SK-N-SH treated with all-trans-retinoic acid at 6 μM for 48 hours (cell line): ENCODE data around the gene CHRNB1.

ENCODE experiments used
- PATZ1 ChIP-seq: fragments of 250-450 bp; sonication (Bioruptor Pico); IDR thresholded peaks from 2 replicates; pipeline ENCODE4 v1.8.0; 2020; ENCODE audit warnings: mild to moderate bottlenecking, moderate library complexity, borderline replicate concordance
- PPARA ChIP-seq: fragments of 250-450 bp; sonication (Bioruptor Pico); IDR thresholded peaks from 2 replicates; pipeline ENCODE4 v1.5.0; 2020; ENCODE audit warnings: mild to moderate bottlenecking, borderline replicate concordance
- RARB ChIP-seq: fragments of 250-450 bp; sonication (Bioruptor Pico); IDR thresholded peaks from 2 replicates; pipeline ENCODE4 v1.8.0; 2021; ENCODE audit warnings: mild to moderate bottlenecking, moderate library complexity
- ZNF8 ChIP-seq: fragments of 450-650 bp; formaldehyde crosslinking; IDR thresholded peaks from 2 replicates; pipeline ENCODE4 v1.5.0; 2020; ENCODE audit warnings: mild to moderate bottlenecking, moderate library complexity

DNA sequence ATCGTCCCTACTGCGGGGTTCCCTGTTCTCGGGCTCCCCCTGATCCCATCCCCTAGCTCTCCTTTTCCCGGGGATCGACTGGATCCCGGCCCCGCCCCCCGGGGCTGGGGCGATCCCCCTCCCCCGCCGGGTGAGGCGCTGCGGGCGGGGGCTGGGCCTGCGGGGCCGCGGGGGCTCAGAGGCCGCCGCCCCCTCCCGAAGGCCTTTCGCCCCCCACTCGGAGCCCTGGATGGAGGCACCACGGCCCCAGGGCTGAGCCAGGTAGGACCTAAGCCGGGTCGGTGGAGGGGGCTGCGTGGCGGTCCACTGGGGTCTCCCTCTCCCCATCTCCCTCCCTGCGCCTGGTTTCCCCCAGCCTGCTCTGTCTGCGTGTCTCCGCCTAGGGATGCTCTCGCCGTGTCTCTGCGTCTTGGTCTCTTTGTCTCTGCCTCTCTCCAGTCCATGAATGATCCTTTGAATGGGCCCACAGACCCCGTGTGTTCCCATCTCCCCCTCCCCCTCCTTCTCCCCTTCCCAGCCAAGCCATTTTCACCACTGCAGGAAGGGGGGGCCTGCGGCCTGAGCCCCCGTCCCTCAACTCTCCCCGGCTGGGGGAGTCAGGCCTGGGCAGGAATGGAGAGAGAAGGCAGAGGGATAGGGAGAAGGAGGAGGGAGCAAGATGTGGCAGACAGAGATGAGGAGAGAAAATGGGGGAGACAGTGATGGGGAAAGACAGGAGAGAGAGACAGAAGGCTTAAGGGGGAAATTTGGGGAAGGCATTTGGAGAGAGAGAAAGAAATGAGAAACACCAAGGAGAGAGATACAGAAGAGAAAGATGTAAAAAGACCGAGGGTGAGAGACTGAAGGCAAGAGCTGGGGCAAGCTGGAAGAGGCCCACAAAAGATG is 39.3 kb upstream of the CHRNB1 start:
- TF ChIP-seq PATZ1 (CRISPR knock-in tag) (no peak), RARB (CRISPR knock-in tag) (no peak), PPARA (CRISPR knock-in tag) (no peak), ZNF8 (CRISPR knock-in tag) (no peak)
